Activated naive CD8-positive, alpha-beta T cell treated with anti-CD3 and anti-CD28 coated beads, Interleukin-2, amount 10 ng/mL, durations not matched to agents 7 days and 5 days (primary cell): ENCODE measurements around the gene PIK3R5. TPM values are rescaled to one million over a fixed set of nuclear protein-coding genes. Genes with fewer than 3 reads are reported as not detected.

Experiments used
- ATAC-seq: fragments of 150-1000 bp; cut with Tn5 transposase; one replicate; pipeline ENCODE4 v1.10.0; 2021; ENCODE audit warnings: low read depth, moderate library complexity
- POLR2A ChIA-PET: fragments of 350-600 bp; sonication (Branson Sonifier 250); formaldehyde crosslinking; loops from one replicate; lab custom pipeline; 2021; ENCODE audit warnings: antibody characterized with exemption; lab: Charles Lee
- DNase-seq: peaks from one replicate; pipeline ENCODE4 v3.0.0; 2021
- H3K27ac Mint-ChIP-seq: one replicate; pipeline ENCODE4 v1.8.0; 2022; ENCODE audit warnings: mild to moderate bottlenecking, mixed read lengths
- H3K27me3 Mint-ChIP-seq: one replicate; pipeline ENCODE4 v1.8.0; 2022; ENCODE audit warnings: mild to moderate bottlenecking, moderate library complexity, mixed read lengths
- H3K36me3 Mint-ChIP-seq: one replicate; pipeline ENCODE4 v1.8.0; 2021; ENCODE audit warnings: mild to moderate bottlenecking, mixed read lengths
- H3K4me1 Mint-ChIP-seq: one replicate; pipeline ENCODE4 v1.8.0; 2021; ENCODE audit warnings: mixed read lengths
- H3K4me3 Mint-ChIP-seq: one replicate; pipeline ENCODE4 v1.8.0; 2022; ENCODE audit warnings: mild to moderate bottlenecking, moderate library complexity, mixed read lengths
- H3K9me3 Mint-ChIP-seq: one replicate; pipeline ENCODE4 v1.8.0; 2021; ENCODE audit warnings: mixed read lengths
- total RNA-seq, 2 experiments: library from RNA; stranded (reverse); gene quantifications; one replicate each; pipeline ENCODE4 v1.2.3, GENCODE V29; 2021

Gene PIK3R5
- total RNA-seq, 2 experiments from 2014 or later: 81.4 to 84.0 TPM

GRCh38 chr17:8922928-8923327, 42.6 kb downstream of the PIK3R5 start:
- POLR2A ChIA-PET: no interaction called here
- Mint-ChIP-seq H3K27me3 (no peaks in the 10 kb centered on the region), H3K4me1 (peaks cover 9% of the 10 kb centered on the region), H3K36me3 (peaks cover 51% of the 10 kb centered on the region), H3K9me3 (peaks cover 16% of the 10 kb centered on the region), H3K4me3 (no peak overlapping the region), H3K27ac (no peak overlapping the region)
- DNase-seq: no peak
- no peak for ATAC-seq

GRCh38 chr17:8922451-8922850, 43.1 kb downstream of the PIK3R5 start:
- ATAC-seq (no peak), DNase-seq (no peak)
- Mint-ChIP-seq H3K36me3 (peaks cover 49% of the 10 kb centered on the region), H3K27me3 (no peaks in the 10 kb centered on the region), H3K4me3 (no peak overlapping the region), H3K9me3 (peaks cover 15% of the 10 kb centered on the region), H3K4me1 (peaks cover 9% of the 10 kb centered on the region), H3K27ac (peak overlapping the region; percentile 52)
- POLR2A ChIA-PET: no interaction called here

- Mint-ChIP-seq H3K27ac (no peak overlapping the region), H3K4me3 (no peak overlapping the region), H3K9me3 (peaks cover 14% of the 10 kb centered on the region), H3K4me1 (peaks cover 11% of the 10 kb centered on the region), H3K27me3 (no peaks in the 10 kb centered on the region), H3K36me3 (peaks cover 51% of the 10 kb centered on the region)
- POLR2A ChIA-PET: no interaction called here
- DNase-seq (no peak), ATAC-seq (no peak)
Measured at GRCh38 chr17:8921147-8921546, 44.4 kb downstream of the PIK3R5 start.

- ATAC-seq (no peak), DNase-seq (no peak)
- Mint-ChIP-seq H3K4me3 (no peak overlapping the region), H3K4me1 (peaks cover 12% of the 10 kb centered on the region), H3K27ac (no peak overlapping the region), H3K36me3 (peaks cover 53% of the 10 kb centered on the region), H3K9me3 (peaks cover 14% of the 10 kb centered on the region), H3K27me3 (no peaks in the 10 kb centered on the region)
- POLR2A ChIA-PET: no interaction called here
Measured at GRCh38 chr17:8918807-8919465, 46.6 kb downstream of the PIK3R5 start.

GRCh38 chr17:8916466-8916865, 49.0 kb downstream of the PIK3R5 start:
- H3K27me3 Mint-ChIP-seq: no peaks in the 10 kb centered on the region
- H3K9me3 Mint-ChIP-seq: peaks cover 10% of the 10 kb centered on the region
- no peak for DNase-seq
- POLR2A ChIA-PET: no interaction called here
- no peak for ATAC-seq
- H3K27ac Mint-ChIP-seq: no peak overlapping the region
- no peak overlapping the region for H3K4me3 Mint-ChIP-seq
- peaks cover 10% of the 10 kb centered on the region for H3K4me1 Mint-ChIP-seq
- peaks cover 37% of the 10 kb centered on the region for H3K36me3 Mint-ChIP-seq

- peaks cover 8% of the 10 kb centered on the region for H3K9me3 Mint-ChIP-seq
- no peak overlapping the region for H3K4me3 Mint-ChIP-seq
- H3K27ac Mint-ChIP-seq: no peak overlapping the region
- peaks cover 39% of the 10 kb centered on the region for H3K36me3 Mint-ChIP-seq
- H3K4me1 Mint-ChIP-seq: peaks cover 9% of the 10 kb centered on the region
- no peak for DNase-seq
- ATAC-seq: no peak
- H3K27me3 Mint-ChIP-seq: no peaks in the 10 kb centered on the region
- POLR2A ChIA-PET: interaction anchor here (0.7 kb wide), 2 partner anchors 8 to 713 kb away, joined by 3 to 4 read pairs; no protein-coding TSS in a partner anchor
Measured at GRCh38 chr17:8914554-8914953, 51.0 kb downstream of the PIK3R5 start.

GRCh38 chr17:8913879-8914278, 51.6 kb downstream of the PIK3R5 start:
- Mint-ChIP-seq H3K4me3 (no peak overlapping the region), H3K27me3 (no peaks in the 10 kb centered on the region), H3K4me1 (peaks cover 8% of the 10 kb centered on the region), H3K36me3 (peaks cover 36% of the 10 kb centered on the region), H3K27ac (no peak overlapping the region), H3K9me3 (peaks cover 5% of the 10 kb centered on the region)
- no peak for ATAC-seq
- no peak for DNase-seq
- POLR2A ChIA-PET: no interaction called here

- peaks cover 1% of the 10 kb centered on the region for H3K9me3 Mint-ChIP-seq
- H3K27ac Mint-ChIP-seq: peak overlapping the region; percentile 4
- no peak overlapping the region for H3K4me3 Mint-ChIP-seq
- DNase-seq (no peak), ATAC-seq (no peak)
- POLR2A ChIA-PET: no interaction called here
- H3K36me3 Mint-ChIP-seq: peaks cover 38% of the 10 kb centered on the region
- no peaks in the 10 kb centered on the region for H3K27me3 Mint-ChIP-seq
- H3K4me1 Mint-ChIP-seq: peaks cover 7% of the 10 kb centered on the region
Measured at GRCh38 chr17:8913091-8913490, 52.4 kb downstream of the PIK3R5 start.

- DNase-seq (no peak), ATAC-seq (no peak)
- POLR2A ChIA-PET: interaction anchor here (0.6 kb wide), 2 partner anchors 13 to 47 kb away, joined by 3 to 6 read pairs; no protein-coding TSS in a partner anchor
- H3K4me1 Mint-ChIP-seq: peaks cover 6% of the 10 kb centered on the region
- no peaks in the 10 kb centered on the region for H3K27me3 Mint-ChIP-seq
- no peaks in the 10 kb centered on the region for H3K9me3 Mint-ChIP-seq
- H3K4me3 Mint-ChIP-seq: no peak overlapping the region
- H3K27ac Mint-ChIP-seq: no peak overlapping the region
- peaks cover 37% of the 10 kb centered on the region for H3K36me3 Mint-ChIP-seq
Measured at GRCh38 chr17:8912084-8912981, 53.2 kb downstream of the PIK3R5 start.

- H3K36me3 Mint-ChIP-seq: peaks cover 32% of the 10 kb centered on the region
- peaks cover 4% of the 10 kb centered on the region for H3K4me1 Mint-ChIP-seq
- no peaks in the 10 kb centered on the region for H3K27me3 Mint-ChIP-seq
- no peak for DNase-seq
- H3K9me3 Mint-ChIP-seq: no peaks in the 10 kb centered on the region
- no peak for ATAC-seq
- H3K4me3 Mint-ChIP-seq: no peak overlapping the region
- H3K27ac Mint-ChIP-seq: no peak overlapping the region
- POLR2A ChIA-PET: interaction anchor here (2.1 kb wide), 1 partner anchor 12 kb away, joined by 5 read pairs; no protein-coding TSS in a partner anchor
Measured at GRCh38 chr17:8910969-8911604, 54.4 kb downstream of the PIK3R5 start.

- no peak for DNase-seq
- Mint-ChIP-seq H3K9me3 (no peaks in the 10 kb centered on the region), H3K27ac (no peak overlapping the region), H3K4me3 (no peak overlapping the region), H3K4me1 (peaks cover 3% of the 10 kb centered on the region), H3K36me3 (peaks cover 34% of the 10 kb centered on the region), H3K27me3 (no peaks in the 10 kb centered on the region)
- POLR2A ChIA-PET: interaction anchor here (2.1 kb wide), 1 partner anchor 10 kb away, joined by 5 read pairs; no protein-coding TSS in a partner anchor
- no peak for ATAC-seq
Measured at GRCh38 chr17:8909586-8910270, 55.8 kb downstream of the PIK3R5 start.

GRCh38 chr17:8905331-8905730, 60.2 kb downstream of the PIK3R5 start:
- peaks cover 16% of the 10 kb centered on the region for H3K4me1 Mint-ChIP-seq
- no peak overlapping the region for H3K4me3 Mint-ChIP-seq
- no peak overlapping the region for H3K27ac Mint-ChIP-seq
- no peaks in the 10 kb centered on the region for H3K9me3 Mint-ChIP-seq
- peaks cover 55% of the 10 kb centered on the region for H3K36me3 Mint-ChIP-seq
- POLR2A ChIA-PET: no interaction called here
- no peaks in the 10 kb centered on the region for H3K27me3 Mint-ChIP-seq
- DNase-seq (no peak), ATAC-seq (no peak)

- H3K4me1 Mint-ChIP-seq: peaks cover 23% of the 10 kb centered on the region
- POLR2A ChIA-PET: no interaction called here
- no peaks in the 10 kb centered on the region for H3K9me3 Mint-ChIP-seq
- H3K36me3 Mint-ChIP-seq: peaks cover 57% of the 10 kb centered on the region
- no peak for DNase-seq
- H3K4me3 Mint-ChIP-seq: no peak overlapping the region
- ATAC-seq: no peak
- H3K27ac Mint-ChIP-seq: no peak overlapping the region
- H3K27me3 Mint-ChIP-seq: no peaks in the 10 kb centered on the region
Measured at GRCh38 chr17:8904686-8905085, 60.8 kb downstream of the PIK3R5 start.
